Panc1 (cell line): ENCODE data around the gene SERPINE2.

Source experiments
- POLR2AphosphoS5 ChIP-seq: IDR thresholded peaks from 2 replicates; pipeline ENCODE4 v1.6.1; 2012; ENCODE audit warnings: mild to moderate bottlenecking, low read depth, low read length, moderate library complexity
- SIN3A ChIP-seq: IDR thresholded peaks from 2 replicates; pipeline ENCODE4 v1.6.1; 2012; ENCODE audit warnings: low read depth, mild to moderate bottlenecking, low read length, moderate library complexity, borderline replicate concordance; ENCODE audit not compliant: insufficient read depth
- TCF7L2 ChIP-seq: IDR thresholded peaks from 2 replicates; pipeline ENCODE4 v1.6.1; 2011; ENCODE audit warnings: mild to moderate bottlenecking, low read depth, low read length, inconsistent platforms
- TF ChIP-seq, protein P1 (sequence below): fragments of 450-650 bp; IDR thresholded peaks from 2 replicates; pipeline ENCODE4 v1.5.1; 2017; ENCODE audit warnings: mild to moderate bottlenecking
- TF ChIP-seq, protein P2 (sequence below), 2 experiments: IDR thresholded peaks; 2 replicates each; pipeline ENCODE4 v1.6.1; 2011 to 2012; ENCODE audit warnings: low read depth in 2 of 2, control low read depth in 1 of 2, low read length in 1 of 2, mild to moderate bottlenecking in 1 of 2, moderate library complexity in 1 of 2; ENCODE audit not compliant: insufficient read depth in 1 of 2

DNA sequence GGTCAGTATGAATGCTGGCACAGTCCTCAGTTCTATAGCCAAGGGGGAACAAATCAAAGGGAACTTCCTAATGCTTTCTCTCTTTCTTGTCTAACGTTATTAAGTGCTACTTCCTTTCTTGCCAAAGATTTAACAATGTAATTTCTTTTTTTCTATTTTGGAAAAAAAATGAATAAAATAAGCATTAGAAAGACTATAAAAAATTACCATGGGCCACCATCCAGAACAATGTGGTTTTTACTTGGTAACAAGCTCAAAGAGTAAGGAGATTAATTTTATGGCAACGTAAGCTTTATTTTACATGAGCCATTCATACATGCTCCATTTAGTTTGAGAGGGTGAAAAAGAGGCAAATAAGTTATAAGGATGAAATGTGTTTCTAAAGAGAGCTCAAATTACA, 40.1 kb downstream of the SERPINE2 start:
- TF ChIP-seq, protein P1, sequence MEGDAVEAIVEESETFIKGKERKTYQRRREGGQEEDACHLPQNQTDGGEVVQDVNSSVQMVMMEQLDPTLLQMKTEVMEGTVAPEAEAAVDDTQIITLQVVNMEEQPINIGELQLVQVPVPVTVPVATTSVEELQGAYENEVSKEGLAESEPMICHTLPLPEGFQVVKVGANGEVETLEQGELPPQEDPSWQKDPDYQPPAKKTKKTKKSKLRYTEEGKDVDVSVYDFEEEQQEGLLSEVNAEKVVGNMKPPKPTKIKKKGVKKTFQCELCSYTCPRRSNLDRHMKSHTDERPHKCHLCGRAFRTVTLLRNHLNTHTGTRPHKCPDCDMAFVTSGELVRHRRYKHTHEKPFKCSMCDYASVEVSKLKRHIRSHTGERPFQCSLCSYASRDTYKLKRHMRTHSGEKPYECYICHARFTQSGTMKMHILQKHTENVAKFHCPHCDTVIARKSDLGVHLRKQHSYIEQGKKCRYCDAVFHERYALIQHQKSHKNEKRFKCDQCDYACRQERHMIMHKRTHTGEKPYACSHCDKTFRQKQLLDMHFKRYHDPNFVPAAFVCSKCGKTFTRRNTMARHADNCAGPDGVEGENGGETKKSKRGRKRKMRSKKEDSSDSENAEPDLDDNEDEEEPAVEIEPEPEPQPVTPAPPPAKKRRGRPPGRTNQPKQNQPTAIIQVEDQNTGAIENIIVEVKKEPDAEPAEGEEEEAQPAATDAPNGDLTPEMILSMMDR, result no peak
- TF ChIP-seq, protein P2, sequence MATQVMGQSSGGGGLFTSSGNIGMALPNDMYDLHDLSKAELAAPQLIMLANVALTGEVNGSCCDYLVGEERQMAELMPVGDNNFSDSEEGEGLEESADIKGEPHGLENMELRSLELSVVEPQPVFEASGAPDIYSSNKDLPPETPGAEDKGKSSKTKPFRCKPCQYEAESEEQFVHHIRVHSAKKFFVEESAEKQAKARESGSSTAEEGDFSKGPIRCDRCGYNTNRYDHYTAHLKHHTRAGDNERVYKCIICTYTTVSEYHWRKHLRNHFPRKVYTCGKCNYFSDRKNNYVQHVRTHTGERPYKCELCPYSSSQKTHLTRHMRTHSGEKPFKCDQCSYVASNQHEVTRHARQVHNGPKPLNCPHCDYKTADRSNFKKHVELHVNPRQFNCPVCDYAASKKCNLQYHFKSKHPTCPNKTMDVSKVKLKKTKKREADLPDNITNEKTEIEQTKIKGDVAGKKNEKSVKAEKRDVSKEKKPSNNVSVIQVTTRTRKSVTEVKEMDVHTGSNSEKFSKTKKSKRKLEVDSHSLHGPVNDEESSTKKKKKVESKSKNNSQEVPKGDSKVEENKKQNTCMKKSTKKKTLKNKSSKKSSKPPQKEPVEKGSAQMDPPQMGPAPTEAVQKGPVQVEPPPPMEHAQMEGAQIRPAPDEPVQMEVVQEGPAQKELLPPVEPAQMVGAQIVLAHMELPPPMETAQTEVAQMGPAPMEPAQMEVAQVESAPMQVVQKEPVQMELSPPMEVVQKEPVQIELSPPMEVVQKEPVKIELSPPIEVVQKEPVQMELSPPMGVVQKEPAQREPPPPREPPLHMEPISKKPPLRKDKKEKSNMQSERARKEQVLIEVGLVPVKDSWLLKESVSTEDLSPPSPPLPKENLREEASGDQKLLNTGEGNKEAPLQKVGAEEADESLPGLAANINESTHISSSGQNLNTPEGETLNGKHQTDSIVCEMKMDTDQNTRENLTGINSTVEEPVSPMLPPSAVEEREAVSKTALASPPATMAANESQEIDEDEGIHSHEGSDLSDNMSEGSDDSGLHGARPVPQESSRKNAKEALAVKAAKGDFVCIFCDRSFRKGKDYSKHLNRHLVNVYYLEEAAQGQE (IDR thresholded peaks at IDR 0.05; ENCODE audit: insufficient read depth in 1 of 2, low read depth in 2 of 2, low read length in 1 of 2), result no peak
- TF ChIP-seq POLR2AphosphoS5, result no peak
- TF ChIP-seq SIN3A, result no peak
- TF ChIP-seq TCF7L2, result no peak
